ENCODE measurements around the gene KCNIP2.

KCNIP2 gene

GRCh38 chr10:101840741-101841453 lies 2.7 kb downstream of the KCNIP2 start:
- peak overlapping the region; percentile 36 for H3K4me3 ChIP-seq (replicated peaks; ENCODE audit: low read depth, low read length)
- peak; percentile 87 for DNase-seq (ENCODE audit: low read depth)
- peak; percentile 94 for TF ChIP-seq CTCF (IDR thresholded peaks at IDR 0.05; ENCODE audit: low read length, missing control alignments)

- peak overlapping the region; percentile 32 for H3K4me3 ChIP-seq (replicated peaks; ENCODE audit: low read depth, low read length)
- DNase-seq (ENCODE audit: low read depth): peak; percentile 33
- TF ChIP-seq CTCF (IDR thresholded peaks at IDR 0.05; ENCODE audit: low read length, missing control alignments): no peak
Observed at GRCh38 chr10:101840102-101840684, 3.4 kb downstream of the KCNIP2 start.

GRCh38 chr10:101839416-101840063 lies 4.1 kb downstream of the KCNIP2 start:
- peak; percentile 42 for DNase-seq (ENCODE audit: low read depth)
- H3K4me3 ChIP-seq (replicated peaks; ENCODE audit: low read depth, low read length): peak overlapping the region; percentile 32

GRCh38 chr10:101839002-101839401 lies 4.6 kb downstream of the KCNIP2 start:
- no peak for TF ChIP-seq CTCF (IDR thresholded peaks at IDR 0.05; ENCODE audit: low read length, missing control alignments)
- no peak overlapping the region for H3K4me3 ChIP-seq (replicated peaks; ENCODE audit: low read depth, low read length)
- DNase-seq (ENCODE audit: low read depth): no peak

More at GRCh38 chr10:101839416-101840063, 4.1 kb downstream of the KCNIP2 start:
- TF ChIP-seq CTCF (IDR thresholded peaks at IDR 0.05; ENCODE audit: low read length, missing control alignments): no peak

- TF ChIP-seq CTCF (IDR thresholded peaks at IDR 0.05; ENCODE audit: low read length, missing control alignments): no peak
- H3K4me3 ChIP-seq (replicated peaks; ENCODE audit: low read depth, low read length): no peak overlapping the region
- DNase-seq (ENCODE audit: low read depth): no peak
Observed at GRCh38 chr10:101838416-101838970, 5.1 kb downstream of the KCNIP2 start.

- DNase-seq (ENCODE audit: low read depth): no peak
- H3K4me3 ChIP-seq (replicated peaks; ENCODE audit: low read depth, low read length): no peak overlapping the region
- no peak for TF ChIP-seq CTCF (IDR thresholded peaks at IDR 0.05; ENCODE audit: low read length, missing control alignments)
Observed at GRCh38 chr10:101837748-101838147, 5.9 kb downstream of the KCNIP2 start.

Measured in fibroblast of pulmonary artery (primary cell).